HCEC 1CT (cell line): ENCODE measurements around the gene ALPL.
"Not testable (repeated sequence)": the region's sequence is repeated elsewhere in the genome, so short reads cannot be mapped to it uniquely, and the experiment has no call there.

Experiments used
- DNase-seq: peaks from one replicate; pipeline ENCODE4 v3.0.0-alpha.2; 2017

ALPL gene

DNA sequence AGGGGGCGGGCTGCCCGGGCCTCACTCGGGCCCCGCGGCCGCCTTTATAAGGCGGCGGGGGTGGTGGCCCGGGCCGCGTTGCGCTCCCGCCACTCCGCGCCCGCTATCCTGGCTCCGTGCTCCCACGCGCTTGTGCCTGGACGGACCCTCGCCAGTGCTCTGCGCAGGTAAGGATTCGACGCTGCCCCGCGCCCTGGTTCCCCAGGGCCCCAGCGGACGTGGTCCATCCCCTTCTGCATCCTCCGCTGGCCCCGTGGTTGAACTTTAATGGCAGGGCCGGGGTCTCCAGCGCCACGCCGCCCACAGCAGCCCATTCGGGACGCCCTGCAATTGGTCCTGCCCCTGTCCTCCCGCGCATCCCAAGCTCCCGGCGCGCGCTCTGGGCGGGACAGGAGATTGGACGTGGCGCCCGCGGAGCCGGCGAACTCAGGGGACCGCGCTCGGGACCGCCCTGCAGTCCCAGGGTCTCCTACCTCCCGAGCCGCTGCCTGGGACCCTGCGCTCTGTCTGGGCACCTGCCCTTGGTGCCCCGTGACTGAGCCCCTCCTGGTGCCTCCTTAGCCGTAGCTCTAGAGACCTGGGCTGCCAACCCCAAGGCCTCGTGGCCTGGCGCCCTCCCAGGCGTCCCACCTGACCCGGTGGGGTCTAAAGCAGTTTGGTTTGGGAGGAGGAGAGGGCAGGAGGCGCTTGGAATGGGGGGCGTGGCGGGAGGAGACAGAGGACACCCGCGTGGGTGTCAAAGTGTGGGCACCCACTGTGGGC, at the start of gene ALPL:
ALPL (plus strand) TSS at position 73 of the 762 bp plus-strand sequence. CDS start 44,659 bp downstream, outside the sequence.
- DNase-seq, result no peak

DNA sequence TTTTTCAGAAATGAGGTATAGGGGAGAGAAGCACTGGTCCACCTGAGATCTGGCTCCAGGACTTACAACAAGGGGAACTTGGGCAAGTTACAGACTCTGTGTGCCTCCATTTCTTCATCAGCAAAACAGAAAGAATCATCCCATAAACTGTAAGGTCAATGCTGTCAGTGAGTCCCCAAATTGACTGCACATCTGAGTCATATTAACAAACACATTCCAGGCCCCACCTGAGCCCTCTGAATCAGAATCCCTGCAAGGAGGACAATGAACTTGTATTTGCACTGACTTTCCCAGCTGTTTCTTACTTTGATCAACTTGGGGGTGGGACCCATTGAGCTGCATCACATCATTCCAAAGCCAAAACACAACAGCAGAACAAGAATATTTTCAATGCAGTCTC, 44.1 kb upstream of the ALPL start:
- not testable (repeated sequence) for DNase-seq

DNA sequence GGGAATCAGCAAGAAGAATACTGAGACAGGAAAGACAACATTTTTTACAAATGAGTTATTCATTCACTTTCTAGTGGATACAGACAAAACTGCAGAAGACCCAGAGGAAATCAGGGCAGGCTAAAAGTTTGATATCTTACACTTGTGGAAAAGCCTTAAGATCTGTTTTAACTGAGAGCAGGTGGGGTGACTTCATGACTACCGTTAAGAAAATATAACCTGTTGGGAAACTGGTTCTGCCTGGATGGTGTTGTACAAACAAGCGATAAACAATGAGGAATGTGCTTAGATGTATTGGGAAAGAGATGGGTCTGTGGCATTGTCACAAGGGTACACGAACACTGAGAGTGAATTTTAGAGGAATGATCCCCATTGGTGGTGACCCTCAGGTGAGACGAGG, 41.3 kb upstream of the ALPL start:
- DNase-seq, result not testable (repeated sequence)

DNA sequence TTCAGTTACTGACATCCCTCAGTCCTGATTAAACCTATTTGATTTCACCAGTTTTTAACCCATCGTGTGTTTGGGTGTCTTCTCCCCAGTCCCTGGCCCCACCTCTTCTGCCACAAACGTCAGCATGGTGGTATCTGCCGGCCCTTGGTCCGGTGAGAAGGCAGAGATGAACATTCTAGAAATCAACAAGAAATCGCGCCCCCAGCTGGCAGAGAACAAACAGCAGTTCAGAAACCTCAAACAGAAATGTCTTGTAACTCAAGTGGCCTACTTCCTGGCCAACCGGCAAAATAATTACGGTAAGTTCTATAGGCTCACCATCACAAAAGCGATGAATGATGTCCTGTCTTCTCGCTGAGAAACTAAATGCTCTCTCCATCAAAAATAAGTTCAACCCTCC, 40.6 kb upstream of the ALPL start:
- peak; percentile 36 for DNase-seq

DNA sequence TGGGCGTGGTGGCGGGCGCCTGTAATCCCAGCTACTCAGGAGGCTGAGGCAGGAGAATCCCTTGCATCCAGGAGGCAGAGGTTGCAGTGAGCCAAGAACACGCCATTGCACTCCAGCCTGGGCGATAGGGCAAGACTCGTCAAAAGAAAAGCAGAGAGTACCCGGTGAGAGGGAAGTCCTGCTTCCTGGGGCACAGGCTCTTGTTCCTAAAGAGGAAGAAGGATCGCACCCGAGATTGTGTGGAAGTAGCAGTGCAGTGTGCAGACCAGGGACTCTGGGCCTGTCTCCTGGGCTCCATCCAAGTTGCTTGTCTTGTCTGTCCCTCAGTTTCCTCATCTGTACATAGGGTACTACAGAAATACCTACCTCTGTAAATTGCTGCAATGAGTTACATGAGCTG, 39.6 kb upstream of the ALPL start:
- DNase-seq, result no peak

DNA sequence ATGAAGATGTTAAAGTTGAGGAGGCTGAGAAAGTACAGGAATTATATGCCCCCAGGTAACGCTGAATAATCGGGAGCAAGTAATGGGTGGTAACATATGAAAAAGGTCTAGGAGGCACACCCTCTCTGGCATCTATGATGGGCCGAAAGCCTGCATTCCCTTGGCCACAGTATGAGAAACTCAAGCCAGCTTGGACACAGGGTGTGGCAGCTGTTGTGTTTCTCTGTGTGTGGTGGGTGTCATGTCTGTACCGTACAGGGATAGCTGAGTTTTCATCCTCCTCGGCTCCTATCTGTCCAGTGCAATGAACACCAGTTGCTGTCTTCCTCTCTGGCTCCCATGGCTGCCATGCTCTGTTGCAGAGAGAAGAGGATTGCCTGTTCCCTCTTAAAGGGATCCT, 36.4 kb upstream of the ALPL start:
- no peak for DNase-seq

DNA sequence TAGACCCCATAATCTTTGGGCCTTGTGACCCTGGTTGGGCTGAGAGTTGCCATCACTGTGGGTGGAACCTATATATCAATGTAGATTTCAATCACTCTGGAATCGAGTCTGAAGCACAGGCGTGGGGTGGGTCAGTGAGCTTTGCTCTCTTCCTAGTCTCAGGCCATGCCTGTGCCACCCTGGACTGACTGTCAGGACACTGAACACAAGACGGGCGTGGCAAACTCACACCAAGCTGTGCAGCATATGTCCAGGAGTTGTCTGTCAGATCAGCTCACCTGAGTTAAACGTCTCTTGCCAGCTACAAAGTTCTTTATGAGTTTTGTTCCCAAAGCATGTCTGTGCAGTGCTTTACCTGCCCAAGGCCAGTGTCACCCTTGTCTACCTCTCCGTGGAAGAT, 30.9 kb upstream of the ALPL start:
- DNase-seq, result no peak

DNA sequence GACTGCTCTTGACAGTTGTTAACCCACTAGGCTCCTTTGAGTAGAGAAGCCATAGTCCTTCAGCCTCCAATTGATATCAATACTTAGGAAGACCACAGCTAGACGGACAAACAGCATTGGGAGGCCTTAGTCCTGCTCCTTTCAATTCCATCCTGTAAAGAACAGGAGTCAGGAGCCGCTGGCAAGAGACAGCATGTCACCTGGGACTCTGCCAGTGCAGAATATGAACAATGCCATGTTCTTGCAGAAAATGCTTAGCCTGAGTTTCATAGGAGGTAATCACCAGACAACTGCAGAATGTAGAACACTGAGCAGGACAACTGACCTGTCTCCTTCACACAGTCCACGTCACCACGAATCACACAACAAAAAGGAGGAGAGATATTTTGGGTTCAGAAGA, 25.3 kb upstream of the ALPL start:
- DNase-seq, result not testable (repeated sequence)

DNA sequence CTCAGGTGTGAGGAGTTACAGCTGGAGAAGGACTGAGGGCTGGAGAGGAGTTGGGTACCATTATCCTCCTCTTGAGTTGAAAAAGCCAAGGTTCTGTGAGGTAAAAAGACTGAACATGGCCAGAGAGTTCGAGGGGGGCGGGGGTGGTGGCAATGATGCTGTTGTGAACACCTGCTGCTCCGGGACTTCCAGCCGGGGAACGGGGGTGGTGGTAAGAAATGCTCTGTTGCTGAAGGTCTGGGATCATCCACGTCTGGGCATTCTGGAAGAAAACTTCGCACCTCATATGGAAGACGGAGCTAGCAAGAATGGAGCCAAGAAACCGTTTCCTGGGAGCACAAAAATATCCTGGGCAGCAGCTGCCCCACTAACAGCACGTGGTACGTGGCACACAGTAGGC, 20.1 kb upstream of the ALPL start:
- no peak for DNase-seq

DNA sequence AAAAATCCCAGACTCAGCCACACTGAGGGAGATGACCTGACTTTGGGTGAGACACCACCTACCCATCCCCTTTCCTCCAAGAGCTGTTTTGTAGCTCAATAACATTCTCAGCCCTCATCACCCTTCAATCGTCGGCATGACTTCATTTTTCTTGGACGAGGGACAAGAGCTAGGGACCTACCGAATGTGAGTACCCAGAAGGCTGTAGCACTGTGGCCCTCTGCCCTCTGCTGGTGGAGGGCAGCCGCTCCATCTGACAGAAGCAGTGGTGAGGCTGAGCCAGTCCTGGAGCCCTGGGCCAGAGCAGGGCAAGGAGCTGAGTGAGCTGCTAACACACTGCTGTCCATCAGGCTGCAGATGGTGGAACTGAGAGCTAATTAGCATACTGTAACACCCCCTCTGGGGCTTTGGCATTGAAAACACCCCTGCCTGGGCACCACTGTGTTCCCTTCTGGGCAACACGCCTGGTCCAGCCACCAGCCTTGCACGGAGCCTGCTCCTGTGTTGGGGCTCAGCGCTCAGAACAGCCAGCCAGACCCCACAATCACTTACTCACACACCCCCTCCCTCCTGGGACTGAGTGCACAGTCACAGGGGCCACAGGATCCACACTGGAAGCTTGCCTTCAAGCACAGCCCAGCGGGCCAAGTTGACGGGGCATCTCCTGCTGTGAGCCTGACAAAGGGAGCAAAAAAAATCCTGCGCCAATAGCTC, 18.3 kb upstream of the ALPL start:
- peak; percentile 66 for DNase-seq

DNA sequence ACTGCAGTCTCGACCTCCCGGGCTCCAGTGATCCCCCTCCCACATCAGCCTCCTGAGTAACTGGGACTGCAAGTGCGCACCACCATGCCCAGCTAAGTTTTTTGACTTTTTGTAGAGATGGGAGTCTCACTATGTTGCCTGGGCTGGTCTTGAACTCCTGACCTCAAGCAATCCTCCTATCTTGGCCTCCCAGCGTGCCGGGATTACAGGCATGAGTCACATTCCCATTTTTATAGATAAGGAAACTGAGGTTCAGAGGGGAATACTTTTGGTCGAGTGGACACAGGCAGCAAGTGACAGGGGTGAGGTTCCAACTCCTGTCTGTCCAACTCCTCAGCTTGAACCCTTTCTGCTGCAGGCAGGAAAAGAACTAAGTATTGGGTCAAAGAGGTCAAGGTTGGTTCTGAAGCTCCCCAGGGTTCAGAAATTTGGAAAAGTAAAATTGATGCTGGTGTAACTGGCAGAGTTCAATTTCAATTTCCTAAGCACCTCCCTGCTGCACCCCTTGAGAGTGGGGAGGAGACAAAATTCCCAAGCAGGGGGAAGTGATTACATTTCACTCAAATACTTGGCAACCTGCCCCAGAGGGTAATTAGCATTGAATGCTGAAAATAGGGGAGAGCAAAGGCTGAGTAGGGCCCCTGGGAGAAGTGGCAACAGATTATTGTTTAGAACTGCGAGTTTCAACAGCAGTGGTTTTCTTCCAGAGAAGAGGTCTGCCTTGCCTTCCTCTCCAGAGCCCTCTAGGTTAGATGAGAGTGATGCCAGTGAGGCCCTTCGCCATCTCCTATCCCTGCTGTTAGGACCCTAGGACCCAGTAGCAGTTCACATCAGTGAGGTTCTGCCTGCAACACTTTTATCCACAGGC, 17.5 kb upstream of the ALPL start:
- no peak for DNase-seq

DNA sequence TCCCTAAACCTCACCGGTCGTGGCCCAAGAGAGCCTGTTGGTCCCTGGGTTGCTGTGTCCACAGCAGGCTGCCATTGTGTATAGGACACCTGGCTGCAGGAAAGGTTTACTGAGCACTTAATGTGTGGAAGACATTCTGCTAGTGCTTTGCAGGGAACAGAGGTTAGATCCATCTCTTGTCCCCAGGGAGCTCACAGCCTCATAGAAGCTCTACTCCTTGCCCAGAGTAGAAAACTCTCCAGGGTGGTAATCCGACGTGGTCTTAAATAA, 16.9 kb upstream of the ALPL start:
- no peak for DNase-seq

DNA sequence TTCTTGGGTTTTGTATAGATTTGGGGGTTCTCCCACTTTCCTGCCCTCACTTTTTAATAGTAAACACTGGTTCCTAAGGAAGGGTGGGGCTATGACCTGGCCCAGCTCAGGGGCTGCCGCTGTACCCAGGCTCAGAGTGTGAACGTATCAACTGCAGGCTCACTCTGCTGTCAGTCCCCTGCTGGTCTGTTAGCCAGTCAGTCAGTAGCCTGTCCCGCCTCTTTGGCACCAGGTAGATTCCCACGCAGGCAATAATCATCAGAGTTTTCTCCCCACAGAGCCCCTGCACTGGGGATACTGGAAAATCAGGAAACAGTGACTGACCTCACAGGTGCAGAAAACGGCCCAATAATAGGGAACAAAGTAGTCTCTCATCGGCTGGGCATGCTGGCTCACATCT, 15.0 kb upstream of the ALPL start:
- DNase-seq, result no peak

DNA sequence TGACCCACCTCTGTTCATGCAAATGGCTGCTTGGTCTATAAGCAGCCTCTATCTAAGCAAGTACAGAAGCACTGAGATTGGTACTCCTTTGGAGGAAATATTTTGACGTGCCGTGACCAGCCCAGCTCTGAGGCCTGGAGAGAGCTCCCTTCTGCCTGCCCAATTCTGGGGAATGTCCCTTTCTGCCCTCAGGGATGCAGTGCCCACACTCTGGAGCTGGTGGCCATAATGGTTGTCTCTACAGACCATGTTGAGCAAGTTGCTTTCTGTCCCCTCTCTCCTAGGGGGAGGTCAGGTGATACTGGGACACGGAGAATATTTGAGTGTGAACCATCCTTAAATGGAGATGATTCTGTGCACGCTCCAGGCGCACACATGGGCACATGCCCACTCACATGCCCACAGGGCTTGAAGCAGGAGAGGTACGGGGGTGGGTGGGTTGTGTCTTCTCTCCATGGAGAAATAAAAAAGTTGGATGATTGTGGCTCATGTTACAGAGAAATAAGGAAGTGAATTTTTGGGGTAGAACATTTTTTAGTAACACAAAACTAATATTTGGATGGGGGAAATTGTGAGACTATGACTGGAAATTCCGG, 13.9 kb upstream of the ALPL start:
- no peak for DNase-seq

DNA sequence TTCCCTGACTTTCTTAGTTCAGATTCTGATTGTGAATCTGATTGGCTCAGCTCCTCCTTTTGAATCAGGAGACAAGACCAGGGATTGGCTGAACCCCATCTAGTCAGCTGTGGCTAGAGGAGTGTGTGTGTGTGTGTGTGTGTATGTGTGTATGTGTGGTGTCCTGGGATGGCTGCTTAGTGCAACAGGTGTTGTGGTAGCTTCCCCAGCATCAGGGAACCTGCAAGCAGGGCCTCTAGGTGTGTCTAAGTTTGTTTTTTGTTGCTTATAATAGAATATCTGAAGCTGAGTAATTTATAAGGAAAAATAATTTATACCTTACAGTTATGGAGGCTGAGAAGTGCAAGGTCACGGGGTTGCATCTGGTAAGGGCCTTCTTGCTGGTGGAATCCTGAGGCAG, 13.2 kb upstream of the ALPL start:
- DNase-seq, result no peak

DNA sequence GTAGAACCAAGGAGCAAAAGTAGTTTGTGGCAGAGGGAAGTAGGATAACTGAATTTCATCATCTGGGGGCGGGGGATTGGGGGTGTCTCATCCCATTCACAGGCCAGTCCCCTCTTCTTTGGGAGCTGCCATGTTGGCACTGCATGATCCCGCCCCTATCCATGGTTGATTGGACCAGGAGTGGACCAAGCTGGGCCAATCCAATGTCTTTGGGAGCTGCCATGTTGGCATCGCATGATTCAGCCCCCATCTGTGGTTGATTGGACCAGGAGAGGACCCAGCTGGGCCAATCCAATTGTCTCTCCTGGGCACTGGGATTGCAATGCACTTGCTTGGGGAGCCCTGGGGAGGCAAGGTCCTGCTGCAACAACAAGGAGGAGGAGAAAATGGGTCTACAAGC, 12.3 kb upstream of the ALPL start:
- no peak for DNase-seq

DNA sequence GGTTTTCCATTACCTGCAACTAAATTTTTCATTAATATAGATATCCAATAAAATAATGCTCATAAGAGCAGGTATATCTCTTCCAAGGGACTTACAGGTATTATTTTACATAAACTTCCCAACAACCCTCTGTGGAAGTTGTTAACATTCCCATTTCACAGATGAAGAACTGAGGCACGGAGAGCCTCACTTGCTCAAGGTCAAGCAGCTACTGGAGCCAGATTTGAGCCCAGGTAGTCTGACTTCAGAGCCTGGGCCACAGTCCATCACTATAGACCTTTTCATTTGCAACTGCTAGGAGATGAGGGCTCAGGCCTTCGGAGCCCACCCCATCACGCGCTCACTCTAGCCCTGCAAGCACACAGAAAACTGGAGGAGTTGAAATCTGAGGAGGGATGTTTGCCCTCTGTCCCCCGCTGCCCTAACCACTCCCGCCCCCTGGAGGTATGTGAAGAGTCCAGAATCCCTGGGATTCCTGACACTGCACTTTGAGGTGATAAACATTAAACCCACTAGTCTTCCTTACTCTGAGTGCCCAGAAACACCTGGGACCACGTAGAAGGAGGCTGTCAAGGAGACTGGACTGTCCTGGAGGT, 11.7 kb upstream of the ALPL start:
- no peak for DNase-seq

DNA sequence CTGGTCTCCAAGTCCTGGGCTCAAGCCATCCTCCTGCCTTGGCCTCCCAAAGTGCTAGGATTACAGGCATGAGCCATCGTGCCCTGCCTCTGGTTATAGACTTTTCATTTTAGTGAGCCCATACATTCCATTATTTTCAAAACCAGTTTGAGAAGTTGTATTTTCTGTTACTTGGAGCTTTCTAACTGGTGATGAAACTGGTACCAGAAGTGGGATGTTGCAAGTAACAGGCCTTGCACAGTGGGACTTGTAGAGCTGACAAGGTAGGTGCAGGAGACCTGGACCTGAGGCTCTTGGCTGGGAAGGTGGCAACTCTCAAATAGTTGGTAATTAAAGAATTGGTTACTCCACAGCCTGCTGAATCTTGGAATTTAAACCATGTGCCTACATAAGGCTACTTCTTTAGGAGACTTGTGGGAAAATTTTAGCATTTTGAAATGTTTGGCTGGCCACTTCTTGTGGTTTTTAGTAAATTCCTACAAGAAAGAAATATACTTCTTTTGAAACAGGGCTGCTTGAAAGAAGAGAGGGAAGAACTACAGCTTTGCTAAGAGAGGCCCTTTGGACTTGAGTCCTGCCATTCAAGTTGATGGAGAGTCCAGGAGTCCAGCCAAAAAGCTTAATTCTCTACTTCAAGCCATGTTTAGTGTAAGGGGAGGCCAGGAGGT, 9.8 kb upstream of the ALPL start:
- DNase-seq, result no peak

DNA sequence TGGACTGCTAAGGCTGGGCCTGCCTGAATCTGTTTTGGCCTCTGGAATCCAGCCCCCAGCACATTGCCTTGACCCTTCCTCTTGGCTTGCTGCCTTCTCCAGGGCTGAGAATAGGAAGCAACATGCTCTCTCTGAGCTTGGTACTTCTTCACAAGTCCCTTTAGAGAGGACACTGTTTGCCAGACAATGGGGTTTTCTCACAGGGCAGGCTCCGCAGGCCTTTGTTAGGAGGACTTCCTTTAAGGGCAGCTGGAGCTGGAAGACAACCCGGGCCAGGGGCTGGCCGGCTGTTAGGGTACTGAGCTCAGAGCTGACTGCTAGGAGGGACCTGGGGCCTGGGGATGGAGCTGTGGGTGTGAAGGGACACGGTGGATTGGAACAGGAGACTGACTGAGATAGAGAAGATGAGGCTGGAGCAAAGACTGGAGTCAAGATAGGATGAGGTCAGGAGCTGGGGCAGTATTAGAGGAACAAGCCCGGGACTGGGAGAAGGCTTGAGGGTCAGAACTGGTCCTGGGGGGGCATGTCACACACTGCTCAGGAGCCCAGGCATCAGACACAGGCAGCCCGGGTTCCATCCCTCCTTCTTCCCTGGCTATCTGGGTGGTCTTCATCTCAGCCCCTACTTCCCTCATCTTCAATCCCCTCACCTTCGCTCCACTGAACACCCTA, 5.4 kb upstream of the ALPL start:
- no peak for DNase-seq

DNA sequence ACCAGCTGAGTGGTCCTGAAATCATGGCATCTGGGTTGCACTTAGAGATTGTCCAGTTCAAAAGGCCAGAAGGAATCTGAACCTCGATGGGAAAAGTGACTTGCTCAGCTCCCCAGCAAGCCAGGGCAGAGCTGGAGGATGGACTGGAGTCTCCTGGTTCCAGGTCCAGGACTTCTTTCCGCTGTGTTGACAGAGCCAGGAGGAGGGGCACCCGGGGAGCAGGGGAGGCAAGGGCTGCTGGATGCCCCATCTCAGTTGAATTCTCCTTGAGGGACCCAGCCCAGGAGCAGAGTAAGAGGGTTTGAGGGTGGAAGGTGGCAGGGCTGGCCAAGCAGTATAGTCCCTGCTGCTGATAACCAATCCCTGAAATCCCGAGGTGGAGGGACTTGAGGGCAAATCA, 2.4 kb upstream of the ALPL start:
- DNase-seq, result no peak

DNA sequence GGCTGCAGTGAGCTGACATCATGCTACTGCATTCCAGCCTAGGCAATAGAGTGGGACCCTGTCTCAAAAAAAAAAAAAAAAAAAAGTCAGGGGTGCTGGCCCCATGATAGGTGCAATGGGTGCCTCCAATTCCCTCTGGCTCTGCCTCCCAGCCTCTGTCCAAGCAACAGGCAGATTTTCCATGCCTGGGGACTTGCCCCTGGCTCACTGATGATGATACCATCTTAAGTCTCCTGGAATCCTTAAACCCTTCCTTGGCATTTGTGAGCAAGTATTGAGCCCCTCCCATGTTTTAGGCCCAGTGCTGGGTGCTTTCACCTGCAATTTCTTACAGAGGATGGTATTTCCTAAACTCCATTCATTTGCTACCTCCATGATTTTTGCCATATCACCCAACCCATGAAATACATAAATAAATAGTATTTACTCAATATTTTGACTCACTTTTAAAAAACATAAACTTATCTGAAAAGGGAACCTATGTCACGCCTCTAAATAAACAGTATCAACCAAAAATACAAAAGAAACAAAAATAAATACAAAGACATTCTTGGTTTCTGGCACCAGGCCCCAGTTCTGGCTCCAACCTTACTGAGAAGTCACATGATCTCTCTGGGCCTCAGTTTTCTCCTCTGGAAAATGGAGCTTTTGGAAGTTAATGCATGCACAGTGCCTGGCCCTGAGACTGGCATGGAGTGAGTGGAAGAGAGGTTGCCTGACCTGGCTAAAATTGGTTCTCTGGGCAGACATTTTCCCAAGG, 1.5 kb upstream of the ALPL start:
- DNase-seq, result no peak
